GM12891 (cell line): ENCODE measurements around the gene SLC25A20.
A peak's percentile ranks its signal among the peaks of the same experiment; 100 is the strongest.
"Not testable (repeated sequence)": the region's sequence is repeated elsewhere in the genome, so short reads cannot be mapped to it uniquely, and the experiment has no call there.

Experiments
- DNase-seq: peaks from one replicate; pipeline ENCODE4 v3.0.0; 2011; ENCODE audit warnings: low spot score; ENCODE audit not compliant: insufficient read length
- FAIRE-seq: peaks from 2 replicates; lab custom pipeline; 2011; peaks lifted over from hg19 to GRCh38; lab: Jason Lieb, UNC
- PAX5 ChIP-seq: IDR thresholded peaks from 2 replicates; pipeline ENCODE4 v1.6.1; 2011; ENCODE audit warnings: low read length, moderate library complexity, mild to moderate bottlenecking; ENCODE audit not compliant: insufficient read depth, severe bottlenecking
- POLR2A ChIP-seq: IDR thresholded peaks from 2 replicates; pipeline ENCODE4 v1.6.1; 2011; ENCODE audit warnings: low read depth, low read length, control low read depth
- POLR2AphosphoS5 ChIP-seq: IDR thresholded peaks from 2 replicates; pipeline ENCODE4 v1.6.1; 2011; ENCODE audit warnings: low read depth, low read length, control low read depth
- POU2F2 ChIP-seq: IDR thresholded peaks from 2 replicates; pipeline ENCODE4 v1.6.1; 2011; ENCODE audit warnings: low read depth, mild to moderate bottlenecking, control low read depth, low read length, moderate library complexity
- SPI1 ChIP-seq: IDR thresholded peaks from 2 replicates; pipeline ENCODE4 v1.6.1; 2011; ENCODE audit warnings: low read depth, low read length, control low read depth
- TAF1 ChIP-seq: IDR thresholded peaks from 2 replicates; pipeline ENCODE4 v1.6.1; 2011; ENCODE audit warnings: low read depth, low read length, control low read depth

Gene SLC25A20

GRCh38 chr3:48847504-48848423 is 50.9 kb downstream of the SLC25A20 start, which contains the start of gene PRKAR2A:
TSS of gene PRKAR2A (minus strand) at chr3:48847874. CDS start at chr3:48847596, 278 bp downstream.
- DNase-seq = peak; percentile 90
- peak; percentile 100 for FAIRE-seq

DNA sequence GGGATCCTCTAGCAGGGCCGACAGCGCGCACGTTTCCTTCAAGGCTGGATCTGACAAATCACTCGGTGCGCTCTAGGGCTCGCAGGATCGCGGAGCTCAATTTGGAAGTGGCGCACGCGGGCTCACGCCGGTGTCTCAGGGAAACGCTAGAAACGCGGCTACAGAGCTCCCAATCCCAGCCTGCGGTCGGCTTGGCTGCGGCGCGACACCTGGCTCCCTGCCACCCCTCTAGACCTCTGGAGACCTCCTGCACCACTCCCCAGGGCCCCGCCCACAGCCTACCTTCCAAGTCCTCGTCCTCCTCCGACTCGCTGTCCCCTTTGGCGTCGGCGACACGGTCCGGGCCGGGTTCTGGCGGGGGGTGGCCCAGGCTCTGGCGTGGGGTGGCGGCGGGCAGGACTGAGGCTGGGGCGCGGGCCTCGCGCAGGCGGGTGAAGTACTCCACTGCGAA is 51.6 kb downstream of the SLC25A20 start:
- no peak for TF ChIP-seq TAF1
- no peak for TF ChIP-seq PAX5
- TF ChIP-seq POLR2AphosphoS5 = no peak
- no peak for TF ChIP-seq SPI1
- TF ChIP-seq POLR2A = no peak
- no peak for TF ChIP-seq POU2F2
- FAIRE-seq (no peak), DNase-seq (no peak)

More at GRCh38 chr3:48847504-48848423, 50.9 kb downstream of the SLC25A20 start, which contains the start of gene PRKAR2A:
- TF ChIP-seq POLR2AphosphoS5 = peak; percentile 35; the same call in 1 of the 2 replicates
- TF ChIP-seq PAX5 = no peak
- peak; percentile 21; the same call in 1 of the 2 replicates for TF ChIP-seq TAF1

- no peak for DNase-seq
- TF ChIP-seq POLR2A (no peak), TAF1 (no peak), PAX5 (no peak), POU2F2 (no peak), POLR2AphosphoS5 (no peak), SPI1 (no peak)
- no peak for FAIRE-seq
Measured at GRCh38 chr3:48845170-48845569, 53.5 kb downstream of the SLC25A20 start.

DNA sequence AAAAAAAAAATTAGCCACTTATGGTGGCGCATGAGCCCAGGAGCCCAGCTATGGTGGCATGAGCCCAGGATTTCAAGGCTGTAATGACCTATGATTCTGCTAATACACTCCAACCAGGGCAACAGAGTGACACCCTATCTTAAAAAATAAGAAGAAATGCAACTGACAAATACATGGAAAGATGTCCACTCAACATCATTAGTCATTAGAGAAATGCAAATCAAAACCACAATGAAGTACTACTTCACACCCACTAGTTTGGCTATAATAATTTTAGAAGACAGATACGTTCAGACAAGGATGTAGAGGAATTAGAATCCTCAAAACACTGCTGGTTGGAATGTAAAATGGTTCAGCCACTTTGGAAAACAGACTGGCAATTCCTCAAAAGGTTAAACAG is 61.5 kb downstream of the SLC25A20 start:
- DNase-seq (no peak), FAIRE-seq (peak; percentile 5)
- TF ChIP-seq SPI1 (no peak), POLR2AphosphoS5 (no peak), POLR2A (no peak), POU2F2 (no peak), PAX5 (no peak), TAF1 (no peak)

GRCh38 chr3:48835650-48836366 is 62.9 kb downstream of the SLC25A20 start:
- no peak for DNase-seq
- TF ChIP-seq TAF1 = no peak
- TF ChIP-seq POLR2AphosphoS5 = no peak
- TF ChIP-seq POU2F2 = no peak
- no peak for TF ChIP-seq SPI1
- no peak for FAIRE-seq

GRCh38 chr3:48832684-48833083 is 66.0 kb downstream of the SLC25A20 start:
- no peak for TF ChIP-seq POU2F2
- no peak for TF ChIP-seq POLR2A
- no peak for TF ChIP-seq POLR2AphosphoS5
- no peak for TF ChIP-seq PAX5
- TF ChIP-seq SPI1 = no peak
- TF ChIP-seq TAF1 = no peak
- DNase-seq (no peak), FAIRE-seq (no peak)

- TF ChIP-seq TAF1 = no peak
- no peak for TF ChIP-seq POU2F2
- TF ChIP-seq POLR2A = no peak
- no peak for TF ChIP-seq SPI1
- TF ChIP-seq POLR2AphosphoS5 = no peak
- TF ChIP-seq PAX5 = no peak
- no peak for FAIRE-seq
- DNase-seq = no peak
Measured at GRCh38 chr3:48830715-48831114, 68.0 kb downstream of the SLC25A20 start.

GRCh38 chr3:48829525-48829924 is 69.2 kb downstream of the SLC25A20 start:
- not testable (repeated sequence) for FAIRE-seq, DNase-seq

- not testable (repeated sequence) for DNase-seq, FAIRE-seq
Measured at GRCh38 chr3:48827874-48828273, 70.8 kb downstream of the SLC25A20 start.

GRCh38 chr3:48826451-48826850 is 72.2 kb downstream of the SLC25A20 start:
- FAIRE-seq = no peak
- TF ChIP-seq POLR2A (no peak), POLR2AphosphoS5 (no peak), TAF1 (no peak), PAX5 (no peak), SPI1 (no peak), POU2F2 (no peak)
- DNase-seq = no peak
